Measurements from ENCODE around the gene MAF.

MAF gene

GRCh38 chr16:79573884-79574283 is 26.7 kb downstream of the MAF start:
- Histone ChIP-seq H3K36me3 (ENCODE audit: control insufficient read depth, insufficient read depth, low read length) (no peaks in the 10 kb centered on the region), H3K4me1 (ENCODE audit: control insufficient read depth, insufficient read depth, low read length, poor library complexity, severe bottlenecking) (no peaks in the 10 kb centered on the region), H3K27me3 (replicated peaks; ENCODE audit: control insufficient read depth, insufficient read depth, low read length, poor library complexity, severe bottlenecking) (no peaks in the 10 kb centered on the region), H3K27ac (ENCODE audit: insufficient read depth, low read length, poor library complexity, severe bottlenecking) (no peak overlapping the region), H3K4me3 (ENCODE audit: insufficient read depth, low read depth, low read length, poor library complexity, severe bottlenecking) (no peak overlapping the region), H3K9me3 (ENCODE audit: control insufficient read depth, low read length) (no peaks in the 10 kb centered on the region)
- DNase-seq, result no peak

- Histone ChIP-seq H3K36me3 (ENCODE audit: control insufficient read depth, insufficient read depth, low read length) (no peaks in the 10 kb centered on the region), H3K27me3 (replicated peaks; ENCODE audit: control insufficient read depth, insufficient read depth, low read length, poor library complexity, severe bottlenecking) (no peaks in the 10 kb centered on the region), H3K9me3 (ENCODE audit: control insufficient read depth, low read length) (no peaks in the 10 kb centered on the region), H3K4me3 (ENCODE audit: insufficient read depth, low read depth, low read length, poor library complexity, severe bottlenecking) (no peak overlapping the region), H3K4me1 (ENCODE audit: control insufficient read depth, insufficient read depth, low read length, poor library complexity, severe bottlenecking) (no peaks in the 10 kb centered on the region), H3K27ac (ENCODE audit: insufficient read depth, low read length, poor library complexity, severe bottlenecking) (no peak overlapping the region)
- no peak for DNase-seq
These were observed 27.5 kb downstream of the MAF start for GRCh38 chr16:79573071-79573470.

- Histone ChIP-seq H3K36me3 (ENCODE audit: control insufficient read depth, insufficient read depth, low read length) (no peaks in the 10 kb centered on the region), H3K9me3 (ENCODE audit: control insufficient read depth, low read length) (no peaks in the 10 kb centered on the region), H3K4me1 (ENCODE audit: control insufficient read depth, insufficient read depth, low read length, poor library complexity, severe bottlenecking) (no peaks in the 10 kb centered on the region), H3K4me3 (ENCODE audit: insufficient read depth, low read depth, low read length, poor library complexity, severe bottlenecking) (no peak overlapping the region), H3K27ac (ENCODE audit: insufficient read depth, low read length, poor library complexity, severe bottlenecking) (no peak overlapping the region), H3K27me3 (replicated peaks; ENCODE audit: control insufficient read depth, insufficient read depth, low read length, poor library complexity, severe bottlenecking) (no peaks in the 10 kb centered on the region)
- no peak for DNase-seq
These were observed 28.5 kb downstream of the MAF start for GRCh38 chr16:79571903-79572535.

- no peak overlapping the region for H3K27ac ChIP-seq (ENCODE audit: insufficient read depth, low read length, poor library complexity, severe bottlenecking)
- no peaks in the 10 kb centered on the region for H3K36me3 ChIP-seq (ENCODE audit: control insufficient read depth, insufficient read depth, low read length)
- H3K4me1 ChIP-seq (ENCODE audit: control insufficient read depth, insufficient read depth, low read length, poor library complexity, severe bottlenecking), result no peaks in the 10 kb centered on the region
- H3K4me3 ChIP-seq (ENCODE audit: insufficient read depth, low read depth, low read length, poor library complexity, severe bottlenecking), result no peak overlapping the region
- H3K9me3 ChIP-seq (ENCODE audit: control insufficient read depth, low read length), result no peaks in the 10 kb centered on the region
- no peak for DNase-seq
- no peaks in the 10 kb centered on the region for H3K27me3 ChIP-seq (replicated peaks; ENCODE audit: control insufficient read depth, insufficient read depth, low read length, poor library complexity, severe bottlenecking)
These were observed 29.3 kb downstream of the MAF start for GRCh38 chr16:79571065-79571902.

GRCh38 chr16:79564671-79565107 is 35.8 kb downstream of the MAF start:
- H3K4me3 ChIP-seq (ENCODE audit: insufficient read depth, low read depth, low read length, poor library complexity, severe bottlenecking), result no peak overlapping the region

GRCh38 chr16:79563921-79564320 is 36.6 kb downstream of the MAF start:
- H3K4me3 ChIP-seq (ENCODE audit: insufficient read depth, low read depth, low read length, poor library complexity, severe bottlenecking), result no peak overlapping the region
- no peaks in the 10 kb centered on the region for H3K4me1 ChIP-seq (ENCODE audit: control insufficient read depth, insufficient read depth, low read length, poor library complexity, severe bottlenecking)
- H3K9me3 ChIP-seq (ENCODE audit: control insufficient read depth, low read length), result no peaks in the 10 kb centered on the region
- no peak for DNase-seq
- no peak overlapping the region for H3K27ac ChIP-seq (ENCODE audit: insufficient read depth, low read length, poor library complexity, severe bottlenecking)
- no peaks in the 10 kb centered on the region for H3K27me3 ChIP-seq (replicated peaks; ENCODE audit: control insufficient read depth, insufficient read depth, low read length, poor library complexity, severe bottlenecking)
- no peaks in the 10 kb centered on the region for H3K36me3 ChIP-seq (ENCODE audit: control insufficient read depth, insufficient read depth, low read length)

More at GRCh38 chr16:79564671-79565107, 35.8 kb downstream of the MAF start:
- Histone ChIP-seq H3K27me3 (replicated peaks; ENCODE audit: control insufficient read depth, insufficient read depth, low read length, poor library complexity, severe bottlenecking) (no peaks in the 10 kb centered on the region), H3K4me1 (ENCODE audit: control insufficient read depth, insufficient read depth, low read length, poor library complexity, severe bottlenecking) (no peaks in the 10 kb centered on the region), H3K27ac (ENCODE audit: insufficient read depth, low read length, poor library complexity, severe bottlenecking) (peak overlapping the region; percentile 28), H3K9me3 (ENCODE audit: control insufficient read depth, low read length) (no peaks in the 10 kb centered on the region), H3K36me3 (ENCODE audit: control insufficient read depth, insufficient read depth, low read length) (no peaks in the 10 kb centered on the region)
- no peak for DNase-seq

- no peak overlapping the region for H3K27ac ChIP-seq (ENCODE audit: insufficient read depth, low read length, poor library complexity, severe bottlenecking)
- H3K27me3 ChIP-seq (replicated peaks; ENCODE audit: control insufficient read depth, insufficient read depth, low read length, poor library complexity, severe bottlenecking), result no peaks in the 10 kb centered on the region
- no peak for DNase-seq
These were observed 38.2 kb downstream of the MAF start for GRCh38 chr16:79562166-79562823.

GRCh38 chr16:79561729-79562128 is 38.8 kb downstream of the MAF start:
- H3K4me3 ChIP-seq (ENCODE audit: insufficient read depth, low read depth, low read length, poor library complexity, severe bottlenecking), result no peak overlapping the region
- no peak for DNase-seq
- no peaks in the 10 kb centered on the region for H3K36me3 ChIP-seq (ENCODE audit: control insufficient read depth, insufficient read depth, low read length)

More at GRCh38 chr16:79562166-79562823, 38.2 kb downstream of the MAF start:
- no peaks in the 10 kb centered on the region for H3K9me3 ChIP-seq (ENCODE audit: control insufficient read depth, low read length)
- no peak overlapping the region for H3K4me3 ChIP-seq (ENCODE audit: insufficient read depth, low read depth, low read length, poor library complexity, severe bottlenecking)
- H3K36me3 ChIP-seq (ENCODE audit: control insufficient read depth, insufficient read depth, low read length), result no peaks in the 10 kb centered on the region
- no peaks in the 10 kb centered on the region for H3K4me1 ChIP-seq (ENCODE audit: control insufficient read depth, insufficient read depth, low read length, poor library complexity, severe bottlenecking)

GRCh38 chr16:79560923-79561322 is 39.6 kb downstream of the MAF start:
- Histone ChIP-seq H3K27ac (ENCODE audit: insufficient read depth, low read length, poor library complexity, severe bottlenecking) (no peak overlapping the region), H3K27me3 (replicated peaks; ENCODE audit: control insufficient read depth, insufficient read depth, low read length, poor library complexity, severe bottlenecking) (no peaks in the 10 kb centered on the region), H3K36me3 (ENCODE audit: control insufficient read depth, insufficient read depth, low read length) (no peaks in the 10 kb centered on the region), H3K9me3 (ENCODE audit: control insufficient read depth, low read length) (no peaks in the 10 kb centered on the region), H3K4me3 (ENCODE audit: insufficient read depth, low read depth, low read length, poor library complexity, severe bottlenecking) (no peak overlapping the region), H3K4me1 (ENCODE audit: control insufficient read depth, insufficient read depth, low read length, poor library complexity, severe bottlenecking) (no peaks in the 10 kb centered on the region)
- DNase-seq, result no peak

More at GRCh38 chr16:79561729-79562128, 38.8 kb downstream of the MAF start:
- H3K27me3 ChIP-seq (replicated peaks; ENCODE audit: control insufficient read depth, insufficient read depth, low read length, poor library complexity, severe bottlenecking), result no peaks in the 10 kb centered on the region
- no peaks in the 10 kb centered on the region for H3K4me1 ChIP-seq (ENCODE audit: control insufficient read depth, insufficient read depth, low read length, poor library complexity, severe bottlenecking)
- H3K9me3 ChIP-seq (ENCODE audit: control insufficient read depth, low read length), result no peaks in the 10 kb centered on the region
- H3K27ac ChIP-seq (ENCODE audit: insufficient read depth, low read length, poor library complexity, severe bottlenecking), result no peak overlapping the region

- H3K4me1 ChIP-seq (ENCODE audit: control insufficient read depth, insufficient read depth, low read length, poor library complexity, severe bottlenecking), result no peaks in the 10 kb centered on the region
- no peaks in the 10 kb centered on the region for H3K27me3 ChIP-seq (replicated peaks; ENCODE audit: control insufficient read depth, insufficient read depth, low read length, poor library complexity, severe bottlenecking)
- H3K27ac ChIP-seq (ENCODE audit: insufficient read depth, low read length, poor library complexity, severe bottlenecking), result no peak overlapping the region
- H3K9me3 ChIP-seq (ENCODE audit: control insufficient read depth, low read length), result no peaks in the 10 kb centered on the region
- no peaks in the 10 kb centered on the region for H3K36me3 ChIP-seq (ENCODE audit: control insufficient read depth, insufficient read depth, low read length)
- DNase-seq, result no peak
- H3K4me3 ChIP-seq (ENCODE audit: insufficient read depth, low read depth, low read length, poor library complexity, severe bottlenecking), result no peak overlapping the region
These were observed 40.2 kb downstream of the MAF start for GRCh38 chr16:79560318-79560717.

Measured in effector memory CD4-positive, alpha-beta T cell (primary cell).